ENCODE measurements around the gene IMPACT. TPM values are rescaled to one million over a fixed set of nuclear protein-coding genes. Genes with fewer than 3 reads are reported as not detected.

IMPACT gene
- total RNA-seq, 1 experiment from 2014 or later, result 48.8 TPM

- no peak for DNase-seq
- Histone ChIP-seq H2AFZ (ENCODE audit: low read length) (no peak overlapping the region), H3K27ac (ENCODE audit: low read length) (no peak overlapping the region), H3K36me3 (ENCODE audit: insufficient read depth, low read length) (no peaks in the 10 kb centered on the region), H4K20me1 (ENCODE audit: insufficient read depth, low read depth, low read length) (no peaks in the 10 kb centered on the region), H3K9me3 (ENCODE audit: low read length) (no peaks in the 10 kb centered on the region), H3K27me3 (ENCODE audit: low read length) (no peaks in the 10 kb centered on the region), H3K4me1 (ENCODE audit: low read length) (no peaks in the 10 kb centered on the region), H3K9me2 (replicated peaks; ENCODE audit: insufficient read depth, low read length) (no peaks in the 10 kb centered on the region), H3K79me2 (ENCODE audit: low read length) (no peaks in the 10 kb centered on the region), H3K9ac (ENCODE audit: low read length) (no peak overlapping the region), H3K4me3 (ENCODE audit: low read length) (no peak overlapping the region), H3K4me2 (ENCODE audit: low read depth, low read length, poor library complexity, severe bottlenecking) (no peak overlapping the region)
Measured at GRCh38 chr18:24456549-24456948, 30.1 kb downstream of the IMPACT start.

- no peak for DNase-seq
Measured at GRCh38 chr18:24459772-24460171, 33.3 kb downstream of the IMPACT start.

GRCh38 chr18:24460388-24460787 is 33.9 kb downstream of the IMPACT start, which contains the start of gene HRH4:
TSS of gene HRH4 (plus strand) at chr18:24460637. CDS start at chr18:24460729, 92 bp downstream.
- H3K36me3 ChIP-seq (ENCODE audit: insufficient read depth, low read length), result no peaks in the 10 kb centered on the region
- H2AFZ ChIP-seq (ENCODE audit: low read length), result no peak within 1 kb of the TSS
- no peaks in the 10 kb centered on the region for H4K20me1 ChIP-seq (ENCODE audit: insufficient read depth, low read depth, low read length)
- no peak within 1 kb of the TSS for H3K4me2 ChIP-seq (ENCODE audit: low read depth, low read length, poor library complexity, severe bottlenecking)
- H3K9me3 ChIP-seq (ENCODE audit: low read length), result no peaks in the 10 kb centered on the region
- H3K27me3 ChIP-seq (ENCODE audit: low read length), result no peaks in the 10 kb centered on the region
- no peaks in the 10 kb centered on the region for H3K79me2 ChIP-seq (ENCODE audit: low read length)
- DNase-seq, result no peak
- H3K4me3 ChIP-seq (ENCODE audit: low read length), result no peak within 1 kb of the TSS
- H3K27ac ChIP-seq (ENCODE audit: low read length), result no peak within 1 kb of the TSS
- no peaks in the 10 kb centered on the region for H3K9me2 ChIP-seq (replicated peaks; ENCODE audit: insufficient read depth, low read length)
- no peaks in the 10 kb centered on the region for H3K4me1 ChIP-seq (ENCODE audit: low read length)
- no peak within 1 kb of the TSS for H3K9ac ChIP-seq (ENCODE audit: low read length)

More at GRCh38 chr18:24459772-24460171, 33.3 kb downstream of the IMPACT start:
- no peaks in the 10 kb centered on the region for H3K79me2 ChIP-seq (ENCODE audit: low read length)
- no peaks in the 10 kb centered on the region for H3K9me3 ChIP-seq (ENCODE audit: low read length)
- H3K4me2 ChIP-seq (ENCODE audit: low read depth, low read length, poor library complexity, severe bottlenecking), result no peak overlapping the region
- H4K20me1 ChIP-seq (ENCODE audit: insufficient read depth, low read depth, low read length), result no peaks in the 10 kb centered on the region
- H3K4me3 ChIP-seq (ENCODE audit: low read length), result no peak overlapping the region
- no peaks in the 10 kb centered on the region for H3K36me3 ChIP-seq (ENCODE audit: insufficient read depth, low read length)
- H3K9me2 ChIP-seq (replicated peaks; ENCODE audit: insufficient read depth, low read length), result no peaks in the 10 kb centered on the region
- H2AFZ ChIP-seq (ENCODE audit: low read length), result no peak overlapping the region
- H3K27me3 ChIP-seq (ENCODE audit: low read length), result no peaks in the 10 kb centered on the region
- no peak overlapping the region for H3K9ac ChIP-seq (ENCODE audit: low read length)
- no peaks in the 10 kb centered on the region for H3K4me1 ChIP-seq (ENCODE audit: low read length)
- H3K27ac ChIP-seq (ENCODE audit: low read length), result no peak overlapping the region

GRCh38 chr18:24461996-24462395 is 35.5 kb downstream of the IMPACT start:
- H3K4me2 ChIP-seq (ENCODE audit: low read depth, low read length, poor library complexity, severe bottlenecking), result no peak overlapping the region
- no peaks in the 10 kb centered on the region for H4K20me1 ChIP-seq (ENCODE audit: insufficient read depth, low read depth, low read length)
- no peak overlapping the region for H3K27ac ChIP-seq (ENCODE audit: low read length)
- H2AFZ ChIP-seq (ENCODE audit: low read length), result no peak overlapping the region
- no peaks in the 10 kb centered on the region for H3K79me2 ChIP-seq (ENCODE audit: low read length)
- H3K9me3 ChIP-seq (ENCODE audit: low read length), result no peaks in the 10 kb centered on the region
- H3K36me3 ChIP-seq (ENCODE audit: insufficient read depth, low read length), result no peaks in the 10 kb centered on the region
- H3K4me1 ChIP-seq (ENCODE audit: low read length), result no peaks in the 10 kb centered on the region
- no peak overlapping the region for H3K9ac ChIP-seq (ENCODE audit: low read length)
- no peak for DNase-seq
- H3K4me3 ChIP-seq (ENCODE audit: low read length), result no peak overlapping the region
- no peaks in the 10 kb centered on the region for H3K9me2 ChIP-seq (replicated peaks; ENCODE audit: insufficient read depth, low read length)
- H3K27me3 ChIP-seq (ENCODE audit: low read length), result no peaks in the 10 kb centered on the region

- Histone ChIP-seq H3K4me2 (ENCODE audit: low read depth, low read length, poor library complexity, severe bottlenecking) (no peak overlapping the region), H3K27ac (ENCODE audit: low read length) (no peak overlapping the region), H3K9ac (ENCODE audit: low read length) (no peak overlapping the region), H3K36me3 (ENCODE audit: insufficient read depth, low read length) (no peaks in the 10 kb centered on the region), H3K4me1 (ENCODE audit: low read length) (no peaks in the 10 kb centered on the region), H3K9me2 (replicated peaks; ENCODE audit: insufficient read depth, low read length) (no peaks in the 10 kb centered on the region), H3K79me2 (ENCODE audit: low read length) (no peaks in the 10 kb centered on the region), H4K20me1 (ENCODE audit: insufficient read depth, low read depth, low read length) (no peaks in the 10 kb centered on the region), H2AFZ (ENCODE audit: low read length) (no peak overlapping the region), H3K4me3 (ENCODE audit: low read length) (no peak overlapping the region), H3K9me3 (ENCODE audit: low read length) (no peaks in the 10 kb centered on the region), H3K27me3 (ENCODE audit: low read length) (no peaks in the 10 kb centered on the region)
- DNase-seq, result no peak
Measured at GRCh38 chr18:24462838-24463775, 36.6 kb downstream of the IMPACT start.

- no peak overlapping the region for H2AFZ ChIP-seq (ENCODE audit: low read length)
- no peak overlapping the region for H3K4me2 ChIP-seq (ENCODE audit: low read depth, low read length, poor library complexity, severe bottlenecking)
- H3K27ac ChIP-seq (ENCODE audit: low read length), result no peak overlapping the region
- no peaks in the 10 kb centered on the region for H3K9me3 ChIP-seq (ENCODE audit: low read length)
- no peaks in the 10 kb centered on the region for H4K20me1 ChIP-seq (ENCODE audit: insufficient read depth, low read depth, low read length)
- H3K4me1 ChIP-seq (ENCODE audit: low read length), result no peaks in the 10 kb centered on the region
- no peak for DNase-seq
- no peak overlapping the region for H3K9ac ChIP-seq (ENCODE audit: low read length)
- H3K36me3 ChIP-seq (ENCODE audit: insufficient read depth, low read length), result no peaks in the 10 kb centered on the region
- no peaks in the 10 kb centered on the region for H3K79me2 ChIP-seq (ENCODE audit: low read length)
- no peaks in the 10 kb centered on the region for H3K9me2 ChIP-seq (replicated peaks; ENCODE audit: insufficient read depth, low read length)
- H3K27me3 ChIP-seq (ENCODE audit: low read length), result no peaks in the 10 kb centered on the region
- no peak overlapping the region for H3K4me3 ChIP-seq (ENCODE audit: low read length)
Measured at GRCh38 chr18:24465486-24465885, 39.0 kb downstream of the IMPACT start.

GRCh38 chr18:24466771-24467170 is 40.3 kb downstream of the IMPACT start:
- no peak overlapping the region for H3K4me3 ChIP-seq (ENCODE audit: low read length)
- H3K27ac ChIP-seq (ENCODE audit: low read length), result no peak overlapping the region
- H3K9me2 ChIP-seq (replicated peaks; ENCODE audit: insufficient read depth, low read length), result no peaks in the 10 kb centered on the region
- no peak overlapping the region for H3K4me2 ChIP-seq (ENCODE audit: low read depth, low read length, poor library complexity, severe bottlenecking)
- no peak for DNase-seq
- no peaks in the 10 kb centered on the region for H4K20me1 ChIP-seq (ENCODE audit: insufficient read depth, low read depth, low read length)
- no peak overlapping the region for H2AFZ ChIP-seq (ENCODE audit: low read length)
- no peaks in the 10 kb centered on the region for H3K4me1 ChIP-seq (ENCODE audit: low read length)
- H3K79me2 ChIP-seq (ENCODE audit: low read length), result no peaks in the 10 kb centered on the region
- no peaks in the 10 kb centered on the region for H3K36me3 ChIP-seq (ENCODE audit: insufficient read depth, low read length)
- no peak overlapping the region for H3K9ac ChIP-seq (ENCODE audit: low read length)
- no peaks in the 10 kb centered on the region for H3K9me3 ChIP-seq (ENCODE audit: low read length)
- H3K27me3 ChIP-seq (ENCODE audit: low read length), result no peaks in the 10 kb centered on the region

- Histone ChIP-seq H3K9me2 (replicated peaks; ENCODE audit: insufficient read depth, low read length) (no peaks in the 10 kb centered on the region), H3K27ac (ENCODE audit: low read length) (no peak overlapping the region), H3K36me3 (ENCODE audit: insufficient read depth, low read length) (no peaks in the 10 kb centered on the region), H3K9ac (ENCODE audit: low read length) (no peak overlapping the region), H3K27me3 (ENCODE audit: low read length) (no peaks in the 10 kb centered on the region), H3K79me2 (ENCODE audit: low read length) (no peaks in the 10 kb centered on the region), H2AFZ (ENCODE audit: low read length) (no peak overlapping the region), H3K4me2 (ENCODE audit: low read depth, low read length, poor library complexity, severe bottlenecking) (no peak overlapping the region), H4K20me1 (ENCODE audit: insufficient read depth, low read depth, low read length) (no peaks in the 10 kb centered on the region), H3K9me3 (ENCODE audit: low read length) (no peaks in the 10 kb centered on the region), H3K4me1 (ENCODE audit: low read length) (no peaks in the 10 kb centered on the region), H3K4me3 (ENCODE audit: low read length) (no peak overlapping the region)
- no peak for DNase-seq
Measured at GRCh38 chr18:24470022-24470618, 43.6 kb downstream of the IMPACT start.
